Limb (tissue), 2 donors: Measurements from ENCODE around the gene SMPX.

Source experiments
- DNase-seq, 2 donors: peaks; one replicate each; pipeline ENCODE4 v3.0.0-alpha.2; 2016; ENCODE audit errors: extremely low spot score in 2 of 2

Gene SMPX

DNA sequence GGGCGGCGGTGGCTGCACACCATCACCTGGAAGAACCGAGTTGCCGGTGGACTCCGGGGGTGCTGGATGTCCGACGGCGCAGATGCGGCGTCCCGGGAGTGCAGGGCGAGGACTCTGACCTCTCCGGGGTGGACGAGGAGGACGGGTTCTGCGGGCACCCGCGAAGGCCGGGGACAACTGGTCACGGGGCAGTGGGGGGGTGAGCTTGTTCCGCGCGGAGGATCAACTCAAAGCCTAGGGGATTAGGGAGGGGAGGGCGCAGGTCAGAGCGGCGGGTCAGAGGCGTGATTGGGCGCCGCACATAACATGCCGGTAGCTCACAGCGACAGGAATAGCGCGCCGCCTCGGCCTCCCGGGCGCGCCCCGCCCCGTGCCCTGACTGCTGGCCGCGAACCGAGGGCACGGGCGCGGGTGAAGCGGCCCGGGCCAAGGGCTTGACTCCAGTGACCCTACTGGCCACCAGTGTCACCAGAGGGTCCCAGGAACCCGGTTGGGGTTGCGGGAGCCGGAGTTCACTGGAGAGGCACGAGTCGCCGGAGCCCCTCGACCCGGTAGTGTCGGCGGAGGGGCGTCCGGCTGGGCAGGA lies 99.7 kb downstream of the SMPX start, which contains the start of gene KLHL34:
TSS of gene KLHL34 (minus strand) at position 179 of the 586 bp plus-strand sequence. CDS start 542 bp downstream, outside the sequence.
- DNase-seq, result peak in 1 of 2 donors; percentile 31

- DNase-seq, result peak in 1 of 2 donors; percentile 23
Observed at GRCh38 chrX:21657318-21658151, 100.4 kb downstream of the SMPX start.

DNA sequence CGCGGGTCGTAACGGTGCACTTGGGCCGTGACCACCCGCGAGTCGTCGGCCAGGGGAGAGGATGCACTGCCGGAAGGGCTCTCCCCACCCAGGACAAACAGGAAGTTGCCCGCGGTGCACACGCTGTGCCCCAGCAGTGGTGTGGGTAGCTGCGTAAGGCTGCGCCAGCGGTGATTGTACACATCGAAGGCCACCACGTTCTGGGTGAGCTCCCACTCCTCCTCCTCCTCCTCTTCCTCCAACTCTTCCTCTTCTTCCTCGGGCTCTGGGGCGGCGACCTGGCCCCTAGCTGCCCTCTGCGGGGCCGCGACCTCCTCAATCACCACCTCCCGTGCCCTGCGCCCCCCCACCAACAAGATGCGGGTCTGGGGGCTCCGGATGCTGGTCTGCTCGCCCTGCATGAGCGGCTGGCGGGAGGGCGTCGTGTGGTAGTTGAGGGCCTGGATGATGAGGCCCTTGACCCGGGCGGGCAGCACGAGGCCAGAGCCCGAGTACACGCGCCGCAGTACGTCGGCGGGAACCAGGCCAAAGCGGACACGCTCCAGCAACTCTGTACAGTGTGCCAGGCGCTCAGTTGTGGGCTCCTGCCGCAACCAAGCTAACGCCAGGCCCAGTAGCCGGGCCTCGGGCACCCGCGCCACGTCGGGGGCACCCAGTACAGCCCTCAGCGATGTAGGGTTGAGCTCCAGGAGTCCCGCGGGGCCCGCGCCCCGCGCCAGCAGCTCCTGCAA lies 101.2 kb downstream of the SMPX start:
- DNase-seq, result no peak
